ENCODE measurements around the gene EIF5A.

DNA sequence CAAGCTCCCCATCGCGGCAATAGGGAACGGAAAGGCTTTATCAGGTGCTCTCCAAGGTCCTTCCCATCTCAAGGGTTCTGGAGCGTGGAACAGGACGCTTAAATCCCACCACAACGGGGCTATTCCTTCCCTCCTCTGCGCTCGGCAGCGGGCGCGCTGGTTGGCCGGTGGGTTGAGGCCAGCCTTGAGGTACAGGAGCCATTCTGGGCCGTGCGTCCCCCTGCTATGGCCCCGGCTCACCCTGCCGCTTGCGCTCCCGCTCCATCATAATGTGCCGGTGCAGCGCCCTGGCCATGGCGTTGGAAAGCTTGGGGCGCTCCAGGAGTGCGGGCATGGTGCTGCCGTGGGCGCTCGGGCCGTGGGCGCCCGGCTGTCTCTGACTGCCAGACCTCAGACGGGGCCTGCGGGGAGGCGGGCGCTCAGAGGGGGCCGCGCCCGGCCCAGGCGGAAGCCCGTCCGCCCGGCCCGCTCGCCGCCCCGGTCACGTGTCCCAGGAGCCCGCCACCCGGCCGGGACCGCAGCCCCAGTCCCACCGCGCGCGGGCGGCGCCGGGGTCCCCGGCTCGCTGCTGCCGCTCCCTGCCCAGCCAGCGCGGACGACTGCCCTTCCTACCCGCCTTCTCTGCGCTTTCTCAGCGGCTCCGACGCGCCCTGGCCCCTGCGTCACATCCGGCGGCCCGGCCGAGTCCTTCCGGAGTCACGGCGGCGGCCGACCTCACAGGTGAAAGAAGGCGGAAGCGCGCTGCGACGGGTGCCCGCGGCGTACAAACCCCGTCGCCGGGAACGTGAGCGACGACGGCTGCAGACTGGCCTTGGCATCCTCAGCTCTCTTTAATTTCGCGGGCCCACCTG, 7.5 kb downstream of the EIF5A start, which contains the start of gene GPS2:
- peak; percentile 73 for TF ChIP-seq POLR2A (IDR thresholded peaks at IDR 0.05)
- peak; percentile 95 to 97 (median 96) for TF ChIP-seq POLR2AphosphoS5 (IDR thresholded peaks at IDR 0.05)

Data from breast epithelium (tissue), 3 donors.